SK-N-MC (cell line): ENCODE measurements around the gene DIRAS1.

Source experiments
- EZH2 ChIP-seq: fragments of 200-600 bp; sonication (generic); IDR thresholded peaks from one replicate; pipeline ENCODE4 v1.6.1; 2017; ENCODE audit warnings: antibody characterized with exemption
- POLR2AphosphoS5 ChIP-seq: IDR thresholded peaks from 2 replicates; pipeline ENCODE4 v1.6.1; 2012; ENCODE audit warnings: mild to moderate bottlenecking, low read depth, low read length, borderline replicate concordance

DNA sequence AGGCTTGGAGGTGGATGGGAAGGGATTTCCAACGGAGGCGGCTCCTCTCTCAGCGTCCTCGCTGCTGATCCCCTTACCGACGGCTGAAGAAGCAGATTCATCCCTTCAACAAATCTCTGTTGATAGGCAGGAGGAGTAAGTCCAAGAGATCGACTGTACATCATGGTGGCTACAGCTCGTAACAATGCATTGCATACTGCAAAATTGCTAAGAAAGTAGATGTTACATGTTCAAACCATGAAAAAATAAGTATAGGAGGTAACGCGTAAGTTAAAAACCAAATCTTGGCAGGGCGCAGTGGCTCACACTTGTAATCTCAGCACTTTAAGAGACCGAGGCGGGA is 19.1 kb upstream of the DIRAS1 start:
- no peak for TF ChIP-seq POLR2AphosphoS5
- no peak for TF ChIP-seq EZH2
